Endothelial cell of umbilical vein (primary cell): ENCODE results near the gene ARHGEF37. TPM values are rescaled to one million over a fixed set of nuclear protein-coding genes. Genes with fewer than 3 reads are reported as not detected.

Source experiments
- BruUV-seq: library from RNA; stranded (reverse); fragments of 400-500 nt; replicated peaks from 2 replicates; lab custom pipeline; 2021; lab: Mats Ljungman, UMichigan
- CTCF ChIA-PET: fragments of 300-600, 350-600 bp; sonication (Branson Sonifier 250); formaldehyde crosslinking; loops from one replicate; lab custom pipeline; 2021; ENCODE audit warnings: antibody characterized with exemption, inconsistent platforms; lab: Charles Lee
- POLR2A ChIA-PET: fragments of 300-600, 350-600 bp; sonication (Branson Sonifier 250); formaldehyde crosslinking; loops from one replicate; lab custom pipeline; 2021; ENCODE audit warnings: antibody characterized with exemption, inconsistent platforms; lab: Charles Lee
- DNase-seq: peaks from one replicate; pipeline ENCODE4 v3.0.0-alpha.2; 2011; ENCODE audit warnings: low read depth, low spot score
- FAIRE-seq: peaks from 2 replicates; lab custom pipeline; 2011; peaks lifted over from hg19 to GRCh38; lab: Jason Lieb, UNC
- H2AFZ ChIP-seq: 2 replicates; pipeline ENCODE4 v1.6.0; 2012; ENCODE audit warnings: low read depth, low read length, control low read depth, inconsistent platforms
- H3K27ac ChIP-seq: 2 replicates; pipeline ENCODE4 v1.5.1; 2011; ENCODE audit warnings: low read depth, mild to moderate bottlenecking, control low read depth, low read length, moderate library complexity; ENCODE audit not compliant: insufficient read depth
- H3K27me3 ChIP-seq, 2 experiments: 2 replicates each; pipeline versions ENCODE4 v1.6.0 to v1.6.1; 2011; ENCODE audit warnings: low read length in 2 of 2, mixed read lengths in 1 of 2; ENCODE audit not compliant: control insufficient read depth in 2 of 2, insufficient read depth in 2 of 2
- H3K36me3 ChIP-seq, 2 experiments: 2 replicates in 1 of 2; 3 replicates in 1 of 2; pipeline ENCODE4 v1.5.1; 2011; ENCODE audit warnings: low read length in 2 of 2, mild to moderate bottlenecking in 1 of 2, moderate library complexity in 1 of 2; ENCODE audit not compliant: control insufficient read depth in 2 of 2, insufficient read depth in 2 of 2; ENCODE audit errors: extremely low read depth in 1 of 2
- H3K4me1 ChIP-seq: 3 replicates; pipeline ENCODE4 v1.5.1; 2011; ENCODE audit warnings: mild to moderate bottlenecking, low read length; ENCODE audit not compliant: control insufficient read depth, insufficient read depth; ENCODE audit errors: extremely low read depth
- H3K4me2 ChIP-seq: 2 replicates; pipeline ENCODE4 v1.6.1; 2011; ENCODE audit warnings: low read length, control low read depth, mixed read lengths; ENCODE audit not compliant: insufficient read depth
- H3K4me3 ChIP-seq, 3 experiments: fragments of 200-600 bp in 1 of 3; sonication (generic), shearing (Covaris generic) in 1 of 3; replicated peaks in 1 of 3; 2 replicates each; pipeline ENCODE4 v1.5.1; 2011 to 2016; ENCODE audit warnings: control low read depth in 3 of 3, low read length in 3 of 3, mild to moderate bottlenecking in 2 of 3, inconsistent platforms in 1 of 3, low read depth in 1 of 3, moderate library complexity in 1 of 3; ENCODE audit not compliant: insufficient read depth in 1 of 3
- H3K79me2 ChIP-seq: 2 replicates; pipeline ENCODE4 v1.6.0; 2012; ENCODE audit warnings: low read length, inconsistent platforms; ENCODE audit not compliant: control insufficient read depth, insufficient read depth
- H3K9ac ChIP-seq: replicated peaks from 2 replicates; pipeline ENCODE3; 2011; ENCODE audit warnings: low read length, control low read depth; ENCODE audit not compliant: insufficient read depth; ENCODE audit errors: extremely low read depth
- H3K9me1 ChIP-seq: replicated peaks from 3 replicates; pipeline ENCODE4 v1.6.0; 2011; ENCODE audit warnings: mild to moderate bottlenecking, low read length; ENCODE audit not compliant: control insufficient read depth, insufficient read depth; ENCODE audit errors: extremely low read depth
- H3K9me3 ChIP-seq: replicated peaks from 2 replicates; pipeline ENCODE4 v1.5.1; 2012; ENCODE audit warnings: low read length, inconsistent platforms; ENCODE audit not compliant: control insufficient read depth, insufficient read depth
- H4K20me1 ChIP-seq: replicated peaks from 2 replicates; pipeline ENCODE3; 2011; ENCODE audit warnings: mild to moderate bottlenecking, low read length; ENCODE audit not compliant: control insufficient read depth, insufficient read depth; ENCODE audit errors: extremely low read depth
- EZH2 ChIP-seq: IDR thresholded peaks from 2 replicates; pipeline ENCODE4 v1.6.1; 2012; ENCODE audit warnings: borderline replicate concordance, low read depth, mild to moderate bottlenecking, moderate library complexity, low read length, inconsistent platforms; ENCODE audit not compliant: severe bottlenecking
- FOS ChIP-seq: IDR thresholded peaks from 2 replicates; pipeline ENCODE4 v1.6.1; 2011; ENCODE audit warnings: mild to moderate bottlenecking, low read length, moderate library complexity, borderline replicate concordance; ENCODE audit not compliant: insufficient read depth
- GATA2 ChIP-seq: IDR thresholded peaks from 2 replicates; pipeline ENCODE4 v1.7.0; 2011; ENCODE audit warnings: low read depth, mild to moderate bottlenecking, moderate library complexity, mixed read lengths, low read length; ENCODE audit not compliant: insufficient read length, insufficient read depth
- JUN ChIP-seq: IDR thresholded peaks from 2 replicates; pipeline ENCODE4 v1.6.1; 2011; ENCODE audit warnings: borderline replicate concordance, low read depth; ENCODE audit not compliant: insufficient read length, insufficient read depth
- MYC ChIP-seq: IDR thresholded peaks from one replicate; pipeline ENCODE4 v1.6.1; 2011; ENCODE audit warnings: mild to moderate bottlenecking, low read depth, low read length
- POLR2A ChIP-seq: IDR thresholded peaks from 2 replicates; pipeline ENCODE4 v1.6.1; 2012; ENCODE audit warnings: low read depth, mild to moderate bottlenecking, control low read depth, low read length
- POLR2AphosphoS5 ChIP-seq: IDR thresholded peaks from 2 replicates; pipeline ENCODE4 v1.6.1; 2012; ENCODE audit warnings: low read depth, mild to moderate bottlenecking, control low read depth, low read length, moderate library complexity; ENCODE audit not compliant: insufficient read depth
- dilution Hi-C: fragments of 300-500 bp; cut with MboI; formaldehyde crosslinking; loops from one replicate; pipeline ENCODE4 v1.15.0; 2019; ENCODE audit warnings: low sequenced_read_pairs; ENCODE audit not compliant: extremely low pct_ligation_motif_present
- intact Hi-C: fragments of 100-400 bp; cut with micrococcal nuclease; formaldehyde crosslinking; loops from one replicate; pipeline ENCODE4 v1.10.0; 2022
- polyA plus RNA-seq, 4 experiments: library from polyadenylated mRNA; depleted of rRNA in 3 of 4; stranded (reverse) in 3 of 4; unstranded in 1 of 4; fragments of >200 nt; gene quantifications; 2 replicates each; pipeline versions ENCODE4 v1.2.1 to v1.2.3, GENCODE V29; 2011 to 2012; ENCODE audit warnings: missing spikeins in 1 of 4
- total RNA-seq: library from RNA; stranded (reverse); gene quantifications from 2 replicates; pipeline ENCODE4 v1.2.3, GENCODE V29; 2021
- TF ChIP-seq, protein P1 (sequence below), 2 donors: IDR thresholded peaks; 1 replicate in 1 of 2; 2 replicates in 1 of 2; pipeline ENCODE4 v1.5.1; 2011; ENCODE audit warnings: low read length in 2 of 2, mild to moderate bottlenecking in 2 of 2, moderate library complexity in 2 of 2, control low read depth in 1 of 2, inconsistent platforms in 1 of 2, low read depth in 1 of 2; ENCODE audit not compliant: insufficient read depth in 1 of 2; ENCODE audit errors: extremely low read depth in 1 of 2
- TF ChIP-seq, protein P2 (sequence below): IDR thresholded peaks from 2 replicates; pipeline ENCODE4 v1.6.1; 2011; ENCODE audit not compliant: insufficient read depth, insufficient read length

The ARHGEF37 gene
- total and polyA plus RNA-seq, 2 donors (not counting 3 experiments of a cell fraction or from before 2014, with no cell fraction given) = 4.9 to 7.0 TPM

DNA sequence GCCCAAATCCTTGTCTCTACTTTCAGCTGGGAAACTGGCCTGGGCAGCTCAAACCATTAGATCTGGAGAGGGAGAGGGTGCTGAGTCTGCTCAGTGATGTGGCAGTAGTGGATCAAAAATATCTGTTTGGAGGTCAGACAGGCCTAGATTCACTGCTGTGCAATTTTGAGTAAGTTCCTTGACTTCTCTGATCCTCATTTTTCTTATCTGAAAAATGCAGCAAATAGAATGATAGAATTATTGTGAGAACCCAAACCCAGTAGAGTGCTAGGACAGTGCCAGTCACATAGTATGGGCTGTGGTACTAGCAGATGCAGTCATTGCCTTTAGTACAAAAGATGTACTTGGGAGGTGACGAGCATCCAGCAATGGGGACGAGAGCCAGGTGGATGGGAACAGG is 50.2 kb downstream of the ARHGEF37 start:
- H3K4me3 ChIP-seq = no peak overlapping the region
- H3K9me3 ChIP-seq = no peaks in the 10 kb centered on the region
- no peak overlapping the region for H3K27ac ChIP-seq
- FAIRE-seq = no peak
- H4K20me1 ChIP-seq = no peaks in the 10 kb centered on the region
- ChIA-PET POLR2A (no interaction called here), CTCF (interaction anchor here (0.7 kb wide), 1 partner anchor 191 kb away, joined by 3 read pairs; no protein-coding TSS in a partner anchor)
- no peak for DNase-seq
- H3K27me3 ChIP-seq = no peaks in the 10 kb centered on the region
- H3K36me3 ChIP-seq = no peaks in the 10 kb centered on the region
- no peak overlapping the region for H3K4me2 ChIP-seq
- TF ChIP-seq EZH2 = no peak
- no peak for TF ChIP-seq GATA2
- no peak for TF ChIP-seq POLR2A
- TF ChIP-seq JUN = no peak
- TF ChIP-seq MYC = no peak
- no peak for TF ChIP-seq POLR2AphosphoS5
- TF ChIP-seq, protein P1, sequence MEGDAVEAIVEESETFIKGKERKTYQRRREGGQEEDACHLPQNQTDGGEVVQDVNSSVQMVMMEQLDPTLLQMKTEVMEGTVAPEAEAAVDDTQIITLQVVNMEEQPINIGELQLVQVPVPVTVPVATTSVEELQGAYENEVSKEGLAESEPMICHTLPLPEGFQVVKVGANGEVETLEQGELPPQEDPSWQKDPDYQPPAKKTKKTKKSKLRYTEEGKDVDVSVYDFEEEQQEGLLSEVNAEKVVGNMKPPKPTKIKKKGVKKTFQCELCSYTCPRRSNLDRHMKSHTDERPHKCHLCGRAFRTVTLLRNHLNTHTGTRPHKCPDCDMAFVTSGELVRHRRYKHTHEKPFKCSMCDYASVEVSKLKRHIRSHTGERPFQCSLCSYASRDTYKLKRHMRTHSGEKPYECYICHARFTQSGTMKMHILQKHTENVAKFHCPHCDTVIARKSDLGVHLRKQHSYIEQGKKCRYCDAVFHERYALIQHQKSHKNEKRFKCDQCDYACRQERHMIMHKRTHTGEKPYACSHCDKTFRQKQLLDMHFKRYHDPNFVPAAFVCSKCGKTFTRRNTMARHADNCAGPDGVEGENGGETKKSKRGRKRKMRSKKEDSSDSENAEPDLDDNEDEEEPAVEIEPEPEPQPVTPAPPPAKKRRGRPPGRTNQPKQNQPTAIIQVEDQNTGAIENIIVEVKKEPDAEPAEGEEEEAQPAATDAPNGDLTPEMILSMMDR (IDR thresholded peaks at IDR 0.05; ENCODE audit: extremely low read depth in 1 of 2, insufficient read depth in 1 of 2, low read depth in 1 of 2, low read length in 2 of 2) = no peak
- TF ChIP-seq FOS = no peak
- TF ChIP-seq, protein P2, sequence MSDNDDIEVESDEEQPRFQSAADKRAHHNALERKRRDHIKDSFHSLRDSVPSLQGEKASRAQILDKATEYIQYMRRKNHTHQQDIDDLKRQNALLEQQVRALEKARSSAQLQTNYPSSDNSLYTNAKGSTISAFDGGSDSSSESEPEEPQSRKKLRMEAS = no peak
- dilution Hi-C loops (loop anchor here (10.0 kb wide), 1 partner anchor 193 kb away; no protein-coding TSS in a partner anchor), intact Hi-C loops (no loop called here)
- H2AFZ ChIP-seq = no peak overlapping the region
- H3K79me2 ChIP-seq = no peaks in the 10 kb centered on the region
- H3K4me1 ChIP-seq = peaks cover 19% of the 10 kb centered on the region
- H3K9me1 ChIP-seq = no peaks in the 10 kb centered on the region
- BruUV-seq = no TSS peak
- H3K9ac ChIP-seq = no peak overlapping the region
